GM18951 (cell line): ENCODE results near the gene FXYD5.
"Not testable (repeated sequence)": the region's sequence is repeated elsewhere in the genome, so short reads cannot be mapped to it uniquely, and the experiment has no call there.

Source experiments
- POLR2A ChIP-seq: IDR thresholded peaks from 4 replicates; pipeline ENCODE4 v1.6.1; 2011; ENCODE audit warnings: mild to moderate bottlenecking; ENCODE audit not compliant: insufficient read length, insufficient read depth; ENCODE audit errors: extremely low read depth
- in situ Hi-C: fragments of 300-500 bp; cut with MboI; formaldehyde crosslinking; loops from one replicate; pipeline ENCODE4 v1.12.0; 2022; ENCODE audit warnings: low sequenced_read_pairs, mixed read lengths, inconsistent platforms; ENCODE audit not compliant: unreplicated experiment

Gene FXYD5

DNA sequence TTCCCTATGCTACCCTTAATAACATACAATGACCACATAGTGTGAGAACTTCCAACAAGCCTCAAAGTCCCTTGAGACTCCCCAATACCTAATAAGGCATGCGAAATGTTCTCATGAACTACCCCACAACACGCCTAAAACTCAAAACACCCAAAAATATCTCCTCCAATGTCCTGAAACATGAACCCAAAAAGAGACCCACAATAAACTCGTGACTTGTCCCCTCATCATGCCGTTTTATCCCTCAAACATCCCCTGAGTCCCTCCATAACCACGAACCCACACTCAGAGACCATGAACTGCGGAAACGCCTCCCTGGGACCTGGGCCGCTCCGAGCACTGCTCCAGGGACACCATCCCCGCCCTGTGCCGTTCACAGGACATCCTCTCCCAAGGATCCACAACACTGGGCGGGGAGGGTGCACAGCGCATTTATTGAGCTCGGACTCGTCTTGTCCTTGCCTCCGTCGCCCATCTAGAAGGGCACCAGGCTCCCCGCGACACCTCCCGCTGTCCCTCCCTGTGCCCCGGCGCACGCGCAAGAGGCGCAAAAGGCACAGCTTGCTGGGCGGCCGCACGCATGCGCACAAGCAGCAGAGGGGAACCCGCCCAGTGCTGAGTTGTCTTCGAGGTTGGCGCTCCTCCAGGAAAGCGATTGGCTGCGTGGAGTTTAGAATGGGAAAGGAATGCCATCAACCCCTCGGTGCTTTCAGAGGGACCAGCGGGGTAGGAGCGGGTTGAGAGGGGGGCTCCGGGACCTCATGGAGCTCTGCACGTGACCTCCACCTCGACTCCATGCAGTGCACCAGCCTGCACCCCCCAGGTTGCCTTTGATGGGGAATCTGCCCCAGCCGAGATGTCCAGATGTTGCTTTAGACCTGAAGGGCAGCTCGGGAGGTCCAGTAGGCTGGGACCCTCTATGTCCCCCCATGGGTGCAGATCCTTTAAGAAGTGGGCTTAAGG lies 30.2 kb upstream of the FXYD5 start:
- peak; percentile 78 for TF ChIP-seq POLR2A
- in situ Hi-C loops = no loop called here

DNA sequence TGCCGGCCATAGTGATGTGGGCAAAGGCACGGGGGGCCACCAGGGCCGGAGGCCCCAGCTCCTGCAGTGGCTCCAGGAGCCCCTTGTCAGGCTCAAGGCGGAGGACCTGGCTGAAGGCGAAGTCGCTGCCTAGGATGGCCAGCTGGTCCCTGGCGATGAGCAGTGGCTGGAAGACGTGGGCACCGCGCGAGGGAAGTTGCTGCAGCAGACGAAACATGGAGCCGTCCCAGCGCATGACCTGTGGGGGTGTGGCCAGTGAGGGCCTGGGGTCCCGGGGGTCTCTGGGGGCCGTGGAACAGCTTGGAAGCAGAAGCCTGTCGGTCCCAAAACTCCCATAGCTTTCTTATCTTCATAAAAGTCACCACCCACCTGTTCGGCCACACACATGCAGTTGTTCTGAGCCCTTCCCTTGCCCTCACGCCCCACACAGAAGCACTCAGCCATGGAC lies 29.2 kb upstream of the FXYD5 start:
- no peak for TF ChIP-seq POLR2A
- in situ Hi-C loops = no loop called here

DNA sequence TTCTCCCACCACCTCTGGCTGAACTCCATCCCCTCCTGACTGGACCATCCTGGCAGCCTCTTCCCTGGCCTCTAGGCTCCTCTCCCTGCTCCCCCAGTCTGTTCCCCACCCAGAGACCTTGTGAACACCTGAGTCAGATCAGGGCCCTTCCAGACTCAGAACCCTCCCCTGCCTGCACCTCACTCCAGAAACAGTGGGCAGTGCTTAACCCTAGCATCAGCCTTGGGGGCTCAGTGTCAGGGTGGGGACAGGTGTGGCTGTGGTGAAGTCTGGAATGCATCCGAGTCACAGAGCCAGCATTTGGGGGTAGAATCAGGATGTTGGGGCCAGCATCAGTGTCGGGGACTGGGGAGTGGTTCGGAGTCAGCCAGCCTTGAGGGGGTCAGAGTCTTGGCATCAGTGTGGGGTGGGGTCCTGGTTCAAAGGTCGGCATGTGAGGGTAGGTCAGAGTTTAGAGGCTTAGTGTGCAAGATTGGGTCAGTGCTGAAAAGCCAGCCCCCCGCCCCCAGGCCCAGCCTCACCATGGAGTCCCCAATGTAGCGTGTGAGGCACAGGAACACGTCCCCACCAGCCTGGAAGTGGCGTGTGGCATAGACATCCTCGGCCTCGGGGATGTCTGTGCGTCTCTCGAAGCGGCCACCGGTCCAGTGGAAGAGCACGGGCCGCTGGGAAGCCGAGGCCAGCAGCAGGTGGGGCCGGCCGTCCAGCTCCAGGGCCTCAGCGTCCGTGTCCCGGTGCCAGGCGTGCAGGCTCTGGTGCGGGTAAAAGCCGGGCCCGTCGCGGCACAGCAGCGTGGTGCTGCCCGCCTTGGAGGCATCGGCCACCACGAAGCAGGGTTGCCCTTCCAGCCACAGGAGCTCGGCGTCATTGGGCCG lies 28.5 kb upstream of the FXYD5 start:
- TF ChIP-seq POLR2A = no peak
- in situ Hi-C loops = no loop called here

DNA sequence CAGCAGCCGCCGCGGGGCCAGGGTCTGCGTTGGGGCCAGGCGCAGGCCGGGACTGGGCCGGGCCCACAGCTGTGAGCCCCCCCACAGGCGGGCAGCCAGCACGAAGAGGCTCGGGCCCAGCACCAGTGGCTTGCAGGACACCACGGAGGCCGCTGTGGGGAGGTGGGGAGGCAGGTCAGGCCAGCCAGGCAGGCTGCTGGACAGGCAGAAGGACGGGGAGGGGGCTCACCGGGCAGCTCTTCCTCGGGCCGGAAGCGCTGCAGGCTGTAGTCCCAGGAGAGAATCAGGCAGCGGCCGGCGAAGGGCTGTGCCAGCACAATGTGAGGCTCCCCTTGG lies 27.9 kb upstream of the FXYD5 start:
- in situ Hi-C loops = no loop called here
- TF ChIP-seq POLR2A = no peak

DNA sequence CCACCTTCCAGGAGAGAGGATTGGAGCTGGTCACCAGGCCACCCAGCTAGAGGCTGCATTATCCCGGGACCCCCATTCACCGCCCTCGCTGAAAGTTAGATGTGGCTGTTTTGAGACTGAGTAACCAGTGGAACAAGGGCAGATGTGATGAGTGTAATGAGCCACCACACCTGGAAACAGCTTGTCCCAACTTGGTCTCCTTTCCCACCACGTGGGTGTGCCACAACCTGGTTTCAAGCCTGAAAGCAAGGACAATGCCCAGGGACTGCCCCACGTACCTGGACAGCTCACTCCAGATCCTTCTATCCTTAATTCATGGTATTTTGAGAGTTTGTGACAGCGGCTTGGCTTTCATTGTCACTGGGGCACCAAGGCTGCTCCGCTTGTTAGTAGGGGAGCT lies 26.7 kb upstream of the FXYD5 start:
- in situ Hi-C loops = no loop called here
- TF ChIP-seq POLR2A = no peak

DNA sequence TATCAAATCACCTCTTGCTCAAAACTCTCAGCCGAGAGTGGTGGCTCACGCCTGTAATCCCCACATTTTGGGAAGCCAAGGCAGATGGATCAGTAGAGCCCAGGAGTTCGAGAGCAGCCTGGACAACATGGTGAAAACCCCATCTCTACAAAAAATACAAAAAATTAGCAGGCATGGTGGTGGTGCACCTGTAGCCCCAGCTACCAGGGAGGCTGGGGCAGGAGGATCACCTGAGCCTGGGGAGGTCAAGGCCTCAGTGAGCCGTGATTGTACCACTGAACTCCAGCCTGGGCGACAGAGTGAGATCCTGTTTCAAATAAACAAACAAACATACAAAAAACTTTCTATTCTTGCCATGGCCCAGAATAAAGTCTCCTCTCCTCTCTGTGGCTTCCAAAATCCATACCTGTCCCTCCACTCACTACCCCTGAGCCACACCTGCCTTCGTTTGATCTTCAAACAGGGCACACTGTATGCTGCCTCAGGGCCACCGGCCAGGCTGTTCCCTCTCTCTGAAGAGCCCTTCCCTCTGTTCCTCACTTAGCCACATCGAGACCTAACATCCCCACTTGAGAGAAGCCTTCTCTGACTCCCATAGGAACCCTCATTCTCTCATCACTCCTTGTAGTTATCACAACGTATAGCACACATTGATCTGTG lies 26.0 kb upstream of the FXYD5 start:
- TF ChIP-seq POLR2A = no peak
- in situ Hi-C loops = no loop called here

DNA sequence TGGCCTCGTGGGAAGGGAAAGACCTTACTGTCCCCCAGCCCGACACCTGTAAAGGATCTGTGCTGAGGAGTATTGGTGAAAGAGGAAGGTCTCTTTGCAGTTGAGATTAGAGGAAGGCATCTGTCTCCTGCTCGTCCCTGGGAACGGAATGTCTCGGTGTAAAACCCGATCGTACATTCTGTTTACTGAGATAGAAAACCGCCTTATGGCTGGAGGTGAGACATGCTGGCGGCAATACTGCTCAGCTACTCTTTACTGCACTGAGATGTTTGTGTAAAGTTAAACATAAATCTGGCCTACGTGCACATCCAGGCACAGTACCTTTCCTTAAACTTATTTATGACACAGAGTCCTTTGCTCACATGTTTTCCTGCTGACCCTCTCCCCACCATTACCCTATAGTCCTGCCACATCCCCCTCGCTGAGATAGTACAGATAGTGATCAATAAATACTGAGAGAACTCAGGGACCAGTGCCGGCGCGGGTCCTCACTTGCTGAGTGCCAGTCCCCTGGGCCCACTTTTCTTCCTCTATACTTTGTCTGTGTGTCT lies 24.7 kb upstream of the FXYD5 start:
- in situ Hi-C loops = not testable (repeated sequence)

DNA sequence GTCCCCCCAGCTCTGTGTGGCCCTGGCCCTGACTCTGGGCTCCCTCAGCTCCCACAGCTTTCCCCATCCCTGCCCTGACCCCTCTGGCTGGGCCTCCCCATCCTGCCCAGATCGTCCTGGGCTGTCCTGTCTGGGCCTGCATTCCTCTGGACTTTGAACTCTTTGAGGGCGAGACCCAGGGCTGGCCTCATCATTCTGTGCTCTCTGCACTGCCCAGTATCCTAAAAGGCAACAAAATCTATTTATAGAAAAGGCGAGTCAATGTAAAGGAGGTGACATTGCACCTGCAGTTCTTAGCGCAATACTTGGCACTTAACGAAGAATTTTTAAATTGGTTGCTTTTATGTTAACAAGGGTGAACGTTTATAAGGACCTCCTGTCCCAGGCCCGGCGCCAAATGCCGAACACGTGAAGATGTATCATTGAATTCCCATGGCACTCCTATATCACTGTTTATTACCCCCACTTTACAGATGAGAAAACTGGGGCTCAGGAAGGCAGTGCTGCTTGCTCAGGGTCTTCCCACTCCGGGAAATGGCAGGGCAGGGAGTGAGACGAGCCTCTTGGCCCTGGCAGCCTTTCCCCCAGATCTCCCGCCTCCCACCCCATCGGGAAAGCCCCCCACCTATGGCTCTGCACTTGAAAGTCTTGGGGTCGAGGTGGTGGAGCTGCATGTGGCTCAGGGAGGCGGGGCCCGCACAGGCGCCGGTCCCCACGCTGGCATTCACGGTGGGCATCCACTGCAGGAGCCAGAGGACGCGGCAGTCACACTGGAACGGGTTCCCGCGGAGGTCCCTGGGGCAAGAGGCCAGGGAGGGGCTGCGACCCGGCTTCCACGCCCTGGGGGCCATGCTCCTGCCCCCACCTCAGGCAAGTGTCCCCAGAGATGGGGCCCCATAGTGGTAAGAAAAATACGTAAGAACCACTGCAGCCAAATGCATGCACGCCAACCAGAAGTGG lies 23.5 kb upstream of the FXYD5 start:
- TF ChIP-seq POLR2A = no peak
- in situ Hi-C loops = no loop called here

DNA sequence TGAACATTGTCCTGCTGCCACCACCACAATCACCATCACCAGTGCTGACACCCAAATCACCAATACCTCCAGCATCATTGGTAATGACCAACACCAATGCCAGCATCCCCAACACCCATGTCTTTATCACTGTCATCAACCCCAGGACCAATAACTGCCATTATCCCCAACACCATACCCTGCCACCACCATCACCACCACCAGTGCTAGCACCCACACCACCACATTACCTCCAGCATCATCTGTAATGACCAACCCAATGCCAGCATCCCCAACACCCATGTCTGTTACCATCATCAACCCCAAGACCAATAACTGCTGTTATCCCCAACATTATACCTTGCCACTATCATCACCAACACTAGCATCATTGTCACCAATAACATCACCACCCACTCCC lies 22.3 kb upstream of the FXYD5 start:
- in situ Hi-C loops = no loop called here
- TF ChIP-seq POLR2A = no peak

DNA sequence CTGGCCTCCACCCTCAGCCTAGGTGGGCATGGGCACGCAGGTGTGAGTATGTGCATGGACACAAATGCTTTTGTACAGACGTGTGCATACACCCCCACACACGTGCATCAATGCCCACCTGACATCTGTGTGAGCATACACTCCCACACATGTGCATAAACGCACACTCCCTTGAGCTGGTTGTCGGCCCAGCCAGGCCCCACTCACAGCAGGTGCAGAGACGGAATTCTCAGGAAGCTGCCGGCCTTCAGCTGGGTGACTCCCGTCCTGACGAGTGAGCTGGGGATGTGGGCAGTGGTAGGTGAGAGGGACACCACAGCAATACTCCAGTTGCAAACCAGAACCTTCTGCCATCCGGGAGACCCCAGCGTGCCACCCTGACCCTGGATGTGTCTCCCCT lies 20.7 kb upstream of the FXYD5 start:
- in situ Hi-C loops = no loop called here

DNA sequence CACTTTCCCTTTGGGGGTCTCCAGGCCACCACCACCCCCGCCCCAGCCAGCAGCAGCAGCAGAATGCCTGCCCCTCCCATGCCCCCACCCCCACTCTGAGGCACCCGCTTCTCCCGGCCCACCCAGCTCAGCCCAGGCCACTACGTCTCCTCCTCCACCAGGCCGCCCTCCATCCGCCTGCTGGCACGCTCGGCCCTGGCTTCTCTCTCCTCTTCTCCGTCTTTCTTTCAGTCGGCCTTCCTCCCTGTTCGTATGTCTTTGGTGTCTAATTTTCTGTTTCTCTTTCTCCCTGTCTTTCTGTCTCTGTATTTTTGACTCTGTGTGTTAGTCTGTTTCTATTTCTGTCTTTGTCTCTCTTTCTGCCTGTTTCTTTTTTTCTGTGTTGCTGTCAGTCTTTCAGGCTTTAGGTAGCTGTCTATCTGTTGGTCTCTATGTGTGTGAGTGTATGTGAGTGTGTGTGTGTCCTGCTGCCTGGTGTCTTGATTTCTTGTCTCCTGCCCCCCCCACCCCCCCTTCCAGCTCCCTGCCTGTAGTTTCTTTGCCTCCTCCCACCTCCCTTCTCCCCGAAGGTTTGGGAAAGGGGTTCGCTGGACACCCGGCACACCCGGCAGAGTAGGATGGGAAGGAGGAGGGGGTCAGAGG lies 19.8 kb upstream of the FXYD5 start, which contains the start of gene LGI4:
LGI4 (minus strand) TSS at position 459 of the 642 bp plus-strand sequence; CDS start at position 80, 379 bp downstream.
- no peak for TF ChIP-seq POLR2A
- in situ Hi-C loops = no loop called here

More for the DNA sequence above, 20.7 kb upstream of the FXYD5 start:
- no peak for TF ChIP-seq POLR2A

DNA sequence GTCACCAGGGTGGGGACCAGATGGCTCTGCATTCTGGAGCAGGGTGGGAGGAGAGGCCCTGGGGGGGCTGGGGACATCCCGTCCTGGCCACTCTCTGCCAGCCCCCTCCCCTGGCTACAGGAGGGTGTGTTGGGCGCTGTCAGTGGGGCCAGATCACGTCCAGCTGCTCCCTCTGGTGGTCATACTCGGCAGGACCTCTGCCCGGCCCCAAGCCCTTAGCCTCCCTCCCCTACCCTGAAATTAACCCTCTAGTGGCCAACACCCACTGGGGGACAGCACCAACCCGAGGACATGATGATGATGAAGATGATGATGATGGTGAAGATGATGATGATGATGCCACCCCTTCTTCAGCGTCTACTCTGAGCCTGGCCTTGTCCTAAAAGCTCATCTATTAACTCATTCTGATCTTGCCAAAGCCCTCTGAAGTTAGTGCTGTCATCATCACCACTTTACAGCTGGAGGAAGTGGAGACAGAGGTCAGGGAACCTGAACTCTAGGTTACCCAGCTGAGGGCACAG lies 19.1 kb upstream of the FXYD5 start:
- no peak for TF ChIP-seq POLR2A
- in situ Hi-C loops = no loop called here
